GM12891 (cell line): Measurements from ENCODE around the gene PKD1L1.

Source experiments
- PAX5 ChIP-seq: IDR thresholded peaks from 2 replicates; pipeline ENCODE4 v1.6.1; 2011; ENCODE audit warnings: low read length, moderate library complexity, mild to moderate bottlenecking; ENCODE audit not compliant: insufficient read depth, severe bottlenecking
- POLR2A ChIP-seq: IDR thresholded peaks from 2 replicates; pipeline ENCODE4 v1.6.1; 2011; ENCODE audit warnings: low read depth, low read length, control low read depth
- POLR2AphosphoS5 ChIP-seq: IDR thresholded peaks from 2 replicates; pipeline ENCODE4 v1.6.1; 2011; ENCODE audit warnings: low read depth, low read length, control low read depth
- TAF1 ChIP-seq: IDR thresholded peaks from 2 replicates; pipeline ENCODE4 v1.6.1; 2011; ENCODE audit warnings: low read depth, low read length, control low read depth

DNA sequence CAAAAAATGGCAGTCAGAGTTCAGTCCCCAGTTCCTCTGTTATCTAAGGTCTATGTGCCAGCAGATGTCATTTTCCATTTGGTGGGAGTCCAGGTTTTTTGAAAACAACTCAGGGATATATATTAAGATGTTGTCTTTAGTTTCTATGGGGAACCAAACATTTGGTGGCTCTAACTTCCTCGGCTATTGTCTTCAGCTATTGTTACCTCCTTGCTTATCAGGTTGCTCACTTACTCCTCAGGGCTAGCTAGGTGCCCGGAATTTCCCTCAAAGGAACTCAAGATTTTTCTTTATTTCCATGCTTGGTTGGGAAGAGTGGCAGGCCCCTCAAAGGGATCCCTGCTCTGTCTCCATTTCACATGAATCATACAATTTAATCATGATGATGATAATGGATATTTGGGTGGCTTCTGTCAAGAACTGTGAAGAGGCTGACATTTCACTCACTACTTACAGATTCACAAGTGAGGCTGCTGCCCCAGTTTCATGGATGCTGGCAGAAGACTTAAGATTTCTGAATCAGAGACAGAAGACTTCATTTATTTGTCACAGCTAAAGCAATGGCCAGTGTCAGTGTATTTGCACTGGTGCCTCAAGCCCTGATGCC is 182.8 kb downstream of the PKD1L1 start:
- TF ChIP-seq POLR2A (no peak), TAF1 (no peak), POLR2AphosphoS5 (no peak), PAX5 (no peak)
